C4-2B (cell line): ENCODE measurements around the gene TTLL8.

Experiments used
- ZFX ChIP-seq: fragments of 450-650 bp; IDR thresholded peaks from 2 replicates; pipeline ENCODE4 v1.6.1; 2017
- TF ChIP-seq, protein P1 (sequence below): fragments of 450-650 bp; conservative IDR thresholded peaks from 2 replicates; pipeline ENCODE4 v1.5.1; 2017; ENCODE audit warnings: mild to moderate bottlenecking

DNA sequence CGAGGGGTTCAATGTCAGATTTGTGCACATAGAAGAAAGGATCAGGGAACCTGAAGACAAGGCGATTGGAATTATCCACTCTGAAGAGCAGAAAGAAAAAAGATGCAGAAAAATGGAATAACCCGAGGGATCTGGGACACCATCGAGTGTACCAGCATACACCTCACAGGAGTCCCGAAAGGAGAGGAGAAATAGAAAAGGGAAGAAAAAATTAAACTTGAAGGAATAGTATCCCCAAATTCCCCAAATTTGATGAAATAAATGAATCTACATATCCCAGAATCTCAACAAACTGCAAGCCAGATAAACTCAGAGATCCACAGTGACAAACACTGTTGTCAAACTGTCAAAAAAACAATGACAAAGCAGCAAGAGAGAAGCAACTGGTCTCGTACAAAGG lies 66.9 kb downstream of the TTLL8 start:
- TF ChIP-seq, protein P1, sequence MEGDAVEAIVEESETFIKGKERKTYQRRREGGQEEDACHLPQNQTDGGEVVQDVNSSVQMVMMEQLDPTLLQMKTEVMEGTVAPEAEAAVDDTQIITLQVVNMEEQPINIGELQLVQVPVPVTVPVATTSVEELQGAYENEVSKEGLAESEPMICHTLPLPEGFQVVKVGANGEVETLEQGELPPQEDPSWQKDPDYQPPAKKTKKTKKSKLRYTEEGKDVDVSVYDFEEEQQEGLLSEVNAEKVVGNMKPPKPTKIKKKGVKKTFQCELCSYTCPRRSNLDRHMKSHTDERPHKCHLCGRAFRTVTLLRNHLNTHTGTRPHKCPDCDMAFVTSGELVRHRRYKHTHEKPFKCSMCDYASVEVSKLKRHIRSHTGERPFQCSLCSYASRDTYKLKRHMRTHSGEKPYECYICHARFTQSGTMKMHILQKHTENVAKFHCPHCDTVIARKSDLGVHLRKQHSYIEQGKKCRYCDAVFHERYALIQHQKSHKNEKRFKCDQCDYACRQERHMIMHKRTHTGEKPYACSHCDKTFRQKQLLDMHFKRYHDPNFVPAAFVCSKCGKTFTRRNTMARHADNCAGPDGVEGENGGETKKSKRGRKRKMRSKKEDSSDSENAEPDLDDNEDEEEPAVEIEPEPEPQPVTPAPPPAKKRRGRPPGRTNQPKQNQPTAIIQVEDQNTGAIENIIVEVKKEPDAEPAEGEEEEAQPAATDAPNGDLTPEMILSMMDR: no peak
- no peak for TF ChIP-seq ZFX
